K562 (cell line): Measurements from ENCODE around the gene XPC. TPM values are rescaled to one million over a fixed set of nuclear protein-coding genes. Genes with fewer than 3 reads are reported as not detected.

Source experiments
- ATAC-seq: fragments of 200-7000 bp; cut with Tn5 transposase; 3 replicates; pipeline ENCODE4 v1.9.1; 2020; ENCODE audit warnings: moderate library complexity
- BruUV-seq: library from RNA; stranded (reverse); fragments of 400-500 nt; replicated peaks from 2 replicates; lab custom pipeline; 2021; lab: Mats Ljungman, UMichigan
- CTCF ChIA-PET: fragments of 300-600 bp; formaldehyde crosslinking; extraction: SDS; loops from one replicate; lab custom pipeline; 2021; ENCODE audit warnings: low intra/inter-chr PET ratio; lab: Yijun Ruan, JAX
- POLR2A ChIA-PET: fragments of 300-600, 350-650 bp; sonication (Branson Sonifier 250); formaldehyde crosslinking; extraction: SDS; loops from one replicate; lab custom pipeline; 2021; ENCODE audit warnings: antibody characterized with exemption, inconsistent platforms; lab: Yijun Ruan, JAX
- DNase-seq, 4 experiments: peaks; one replicate each; pipeline versions ENCODE4 v3.0.0 to v3.0.0-alpha.2; 2011 to 2018; ENCODE audit warnings: low spot score in 3 of 4, mixed read lengths in 3 of 4; ENCODE audit errors: extremely low read depth in 1 of 4
- FAIRE-seq: peaks from 2 replicates; lab custom pipeline; 2011; peaks lifted over from hg19 to GRCh38; lab: Jason Lieb, UNC
- H2AFZ ChIP-seq: 2 replicates; pipeline ENCODE4 v1.6.0; 2011; ENCODE audit warnings: low read depth, low read length, control low read depth, inconsistent platforms
- H3K27ac ChIP-seq: fragments of 200-600 bp; 3 replicates; pipeline ENCODE4 v1.8.0; 2011; ENCODE audit warnings: low read depth, mild to moderate bottlenecking, control low read depth, inconsistent platforms, low read length, moderate library complexity, mixed read lengths; ENCODE audit errors: extremely low read depth
- H3K27me3 ChIP-seq, 2 experiments: fragments of 300-600 bp in 1 of 2; 2 replicates in 1 of 2; 3 replicates in 1 of 2; pipeline versions ENCODE4 v1.6.0 to v1.8.0; 2011; ENCODE audit warnings: inconsistent platforms in 2 of 2, low read length in 2 of 2, mild to moderate bottlenecking in 1 of 2, mixed read lengths in 1 of 2, moderate library complexity in 1 of 2; ENCODE audit not compliant: control insufficient read depth in 2 of 2, insufficient read depth in 2 of 2
- H3K36me3 ChIP-seq: fragments of 300-600 bp; 3 replicates; pipeline ENCODE4 v1.8.0; 2011; ENCODE audit warnings: mild to moderate bottlenecking, low read length, inconsistent platforms; ENCODE audit not compliant: control insufficient read depth, insufficient read depth
- H3K4me1 ChIP-seq, 2 experiments: fragments of 200-600 bp in 1 of 2; replicated peaks in 1 of 2; 2 replicates in 1 of 2; 3 replicates in 1 of 2; pipeline versions ENCODE4 v1.5.1 to v1.8.0; 2011; ENCODE audit warnings: inconsistent platforms in 2 of 2, low read length in 2 of 2, mild to moderate bottlenecking in 1 of 2, mixed read lengths in 1 of 2, moderate library complexity in 1 of 2; ENCODE audit not compliant: control insufficient read depth in 2 of 2, insufficient read depth in 2 of 2
- H3K4me2 ChIP-seq: 2 replicates; pipeline ENCODE4 v1.6.1; 2011; ENCODE audit warnings: low read length, control low read depth, inconsistent platforms, mixed read lengths; ENCODE audit not compliant: insufficient read depth
- H3K4me3 ChIP-seq: fragments of 200-600 bp; sonication (generic), shearing (Covaris generic); 2 replicates; pipeline ENCODE4 v1.5.1; 2016; ENCODE audit warnings: control low read depth, inconsistent platforms
- H3K79me2 ChIP-seq: fragments of 200-600 bp; 3 replicates; pipeline ENCODE4 v1.8.0; 2011; ENCODE audit warnings: low read length, inconsistent platforms; ENCODE audit not compliant: control insufficient read depth, insufficient read depth
- H3K9ac ChIP-seq, 2 experiments: 2 replicates each; pipeline versions ENCODE4 v1.6.0 to v1.6.1; 2011; ENCODE audit warnings: low read depth in 2 of 2, low read length in 2 of 2, control low read depth in 1 of 2, inconsistent platforms in 1 of 2, mild to moderate bottlenecking in 1 of 2, mixed read lengths in 1 of 2; ENCODE audit not compliant: insufficient read depth in 1 of 2
- H3K9me1 ChIP-seq: one replicate; pipeline ENCODE4 v1.6.0; 2011; ENCODE audit warnings: inconsistent platforms, mild to moderate bottlenecking, low read length, moderate library complexity; ENCODE audit not compliant: control insufficient read depth, insufficient read depth
- H3K9me3 ChIP-seq: replicated peaks from 2 replicates; pipeline ENCODE4 v1.5.1; 2011; ENCODE audit warnings: low read depth, low read length, inconsistent platforms; ENCODE audit not compliant: control insufficient read depth, insufficient read depth
- H4K20me1 ChIP-seq: replicated peaks from 2 replicates; pipeline ENCODE4 v1.6.1; 2011; ENCODE audit warnings: low read length, inconsistent platforms, mixed read lengths; ENCODE audit not compliant: control insufficient read depth, insufficient read depth
- CEBPZ ChIP-seq: fragments of 150-350 bp; IDR thresholded peaks from 2 replicates; pipeline ENCODE4 v1.6.1; 2014; ENCODE audit warnings: low read depth, mild to moderate bottlenecking, low read length, borderline replicate concordance
- CHD7 ChIP-seq: fragments of 200-600 bp; sonication (generic); IDR thresholded peaks from one replicate; pipeline ENCODE4 v1.6.1; 2012; ENCODE audit warnings: mild to moderate bottlenecking, low read depth, low read length, inconsistent platforms
- MAFG ChIP-seq: fragments of 450-650 bp; conservative IDR thresholded peaks from 2 replicates; pipeline ENCODE4 v1.6.1; 2016; ENCODE audit warnings: missing genetic modification characterization, missing compliant biosample characterization
- MYNN ChIP-seq, 2 experiments: sonication (generic); formaldehyde crosslinking in 1 of 2; IDR thresholded peaks; 2 replicates each; pipeline versions ENCODE4 v1.5.0 to v1.6.1; 2016 to 2020; ENCODE audit warnings: antibody characterized with exemption in 1 of 2, missing genetic modification reagents in 1 of 2
- TOE1 ChIP-seq, 2 experiments: fragments of 450-650 bp in 1 of 2; sonication (generic) in 1 of 2; formaldehyde crosslinking in 1 of 2; IDR thresholded peaks; 2 replicates each; pipeline versions ENCODE4 v1.7.1 to v1.8.0; 2016 to 2022; ENCODE audit warnings: borderline replicate concordance in 2 of 2, mild to moderate bottlenecking in 2 of 2, antibody characterized with exemption in 1 of 2, inconsistent platforms in 1 of 2, low read depth in 1 of 2, missing genetic modification reagents in 1 of 2, moderate library complexity in 1 of 2
- WGBS: fragments of 100-300 bp; shearing (Covaris generic); methylation state at CpG from one replicate; pipeline ENCODE4 v1.1.6; 2016; ENCODE audit warnings: low coverage, mixed read lengths; ENCODE audit not compliant: insufficient coverage; ENCODE audit errors: missing lambda C conversion rate; 5-methylcytosine and 5-hydroxymethylcytosine counted together
- in situ Hi-C: fragments of 300-500 bp; cut with MboI; formaldehyde crosslinking; loops from 4 replicates; pipeline ENCODE4 v1.15.0; 2018; ENCODE audit warnings: inconsistent platforms, mixed read lengths
- intact Hi-C: fragments of 100-400 bp; cut with micrococcal nuclease; formaldehyde crosslinking; loops from 2 replicates; pipeline ENCODE4 v1.14.2; 2022
- polyA plus RNA-seq, 8 experiments: library from polyadenylated mRNA; depleted of rRNA in 4 of 8; stranded (reverse) in 5 of 8; unstranded in 3 of 8; fragments of >200 nt; fragmentation: Nextera tagmentation in 2 of 8; fragmentation: Illumina TruSeq in 1 of 8; extraction: Ambion mirVana in 2 of 8; extraction: Trizol in 1 of 8; gene quantifications; 2 replicates each; pipeline versions ENCODE4 v1.2.1 to v1.2.3, GENCODE V29; 2011 to 2014; ENCODE audit warnings: inconsistent platforms in 1 of 8, missing spikeins in 1 of 8
- total RNA-seq, 7 experiments: library from RNA; depleted of rRNA in 6 of 7; stranded (reverse); fragments of >200 nt in 6 of 7; fragmentation: Illumina TruSeq in 2 of 7; extraction: Trizol in 2 of 7; gene quantifications; 2 replicates each; pipeline versions ENCODE4 v1.2.1 to v1.2.3, GENCODE V29; 2011 to 2021; ENCODE audit warnings: low replicate concordance in 1 of 7

XPC gene
- total and polyA plus RNA-seq, 9 of the 15 experiments (the other 6 are each of a cell fraction or from before 2014, with no cell fraction given) = 3.8 to 54.7 (median 41.3) TPM

GRCh38 chr3:14199641-14200040, 21.2 kb upstream of the XPC start:
- H3K79me2 ChIP-seq = peaks cover 21% of the 10 kb centered on the region
- peaks cover 16% of the 10 kb centered on the region in 2 experiments; a peak in 4 of 5 replicates for H3K4me1 ChIP-seq
- no peak for FAIRE-seq
- ChIA-PET CTCF (no interaction called here), POLR2A (interaction anchor here (0.6 to 3.0 kb wide), 5 partner anchors 14 to 42 kb away, joined by 3 to 28 read pairs (median 5); partner anchors contain the start of genes LSM3 and XPC)
- no peak for DNase-seq
- peak overlapping the region in 1 of 2 experiments; percentile 77; a peak in 1 of 4 replicates for H3K9ac ChIP-seq
- WGBS = 72% methylated on average over 4 of the region's 4 CpGs
- no peaks in the 10 kb centered on the region for H3K9me1 ChIP-seq
- no peaks in the 10 kb centered on the region for H3K27me3 ChIP-seq
- no TSS peak for BruUV-seq
- no peaks in the 10 kb centered on the region for H4K20me1 ChIP-seq
- ATAC-seq = no peak
- H3K9me3 ChIP-seq = no peaks in the 10 kb centered on the region
- no peak overlapping the region for H3K27ac ChIP-seq
- H3K36me3 ChIP-seq = peaks cover 56% of the 10 kb centered on the region
- no peak overlapping the region for H2AFZ ChIP-seq
- intact Hi-C loops = loop anchor here (5.0 to 10.0 kb wide), 5 partner anchors 173 to 723 kb away; partner anchors contain the start of gene CCDC174
- no peak overlapping the region for H3K4me2 ChIP-seq
- in situ Hi-C loops = loop anchor here (5.0 kb wide), 2 partner anchors 63 to 263 kb away; no protein-coding TSS in a partner anchor
- no peak overlapping the region for H3K4me3 ChIP-seq
- TF ChIP-seq MAFG (tag) = no peak
- TF ChIP-seq CEBPZ = no peak
- 0 out of 2 replicates have a peak, but pooled peaks have one; percentile 19 for TF ChIP-seq MYNN (IDR thresholded peaks at IDR 0.05)
- TF ChIP-seq MYNN (CRISPR knock-in tag; IDR thresholded peaks at IDR 0.05) = no peak
- no peak for TF ChIP-seq CHD7
- no peak for TF ChIP-seq TOE1 (IDR thresholded peaks at IDR 0.05; ENCODE audit: borderline replicate concordance)
- TF ChIP-seq TOE1 (CRISPR knock-in tag; IDR thresholded peaks at IDR 0.05; ENCODE audit: borderline replicate concordance, low read depth) = 0 out of 2 replicates have a peak, but pooled peaks have one; percentile 17
